ENCODE measurements around the gene UBC.

DNA sequence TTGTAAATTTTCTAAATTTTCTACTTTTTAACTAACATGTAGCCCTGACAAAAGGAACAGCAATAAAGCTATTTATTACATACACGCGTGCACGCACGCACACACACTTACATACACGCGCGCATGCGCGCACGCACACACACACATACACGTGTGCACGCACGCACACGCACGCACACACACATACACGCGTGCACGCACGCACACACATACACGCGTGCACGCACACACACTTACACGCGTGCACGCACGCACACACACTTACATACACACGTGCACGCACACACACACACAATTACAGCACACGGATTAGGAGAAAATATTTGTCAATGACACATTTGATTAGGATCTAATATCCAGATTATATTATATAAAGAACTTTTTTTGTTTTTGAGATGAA lies 46.6 kb upstream of the UBC start:
- TF ChIP-seq, protein P1, sequence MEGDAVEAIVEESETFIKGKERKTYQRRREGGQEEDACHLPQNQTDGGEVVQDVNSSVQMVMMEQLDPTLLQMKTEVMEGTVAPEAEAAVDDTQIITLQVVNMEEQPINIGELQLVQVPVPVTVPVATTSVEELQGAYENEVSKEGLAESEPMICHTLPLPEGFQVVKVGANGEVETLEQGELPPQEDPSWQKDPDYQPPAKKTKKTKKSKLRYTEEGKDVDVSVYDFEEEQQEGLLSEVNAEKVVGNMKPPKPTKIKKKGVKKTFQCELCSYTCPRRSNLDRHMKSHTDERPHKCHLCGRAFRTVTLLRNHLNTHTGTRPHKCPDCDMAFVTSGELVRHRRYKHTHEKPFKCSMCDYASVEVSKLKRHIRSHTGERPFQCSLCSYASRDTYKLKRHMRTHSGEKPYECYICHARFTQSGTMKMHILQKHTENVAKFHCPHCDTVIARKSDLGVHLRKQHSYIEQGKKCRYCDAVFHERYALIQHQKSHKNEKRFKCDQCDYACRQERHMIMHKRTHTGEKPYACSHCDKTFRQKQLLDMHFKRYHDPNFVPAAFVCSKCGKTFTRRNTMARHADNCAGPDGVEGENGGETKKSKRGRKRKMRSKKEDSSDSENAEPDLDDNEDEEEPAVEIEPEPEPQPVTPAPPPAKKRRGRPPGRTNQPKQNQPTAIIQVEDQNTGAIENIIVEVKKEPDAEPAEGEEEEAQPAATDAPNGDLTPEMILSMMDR (IDR thresholded peaks at IDR 0.05) = no peak
- TF ChIP-seq POLR2A (IDR thresholded peaks at IDR 0.05) = no peak

Data from body of pancreas (tissue), 4 donors.